Prostate gland (tissue), 2 donors: ENCODE results near the gene PLXNB1. TPM values are rescaled to one million over a fixed set of nuclear protein-coding genes. Genes with fewer than 3 reads are reported as not detected.
"Not testable (repeated sequence)": the region's sequence is repeated elsewhere in the genome, so short reads cannot be mapped to it uniquely, and the experiment has no call there.

Source experiments
- DNase-seq: peaks from one replicate; pipeline ENCODE4 v3.0.0-alpha.2; 2019; ENCODE audit warnings: low spot score
- H3K27ac ChIP-seq, 2 donors: fragments of 200-600 bp; sonication (generic); 2 replicates each; pipeline ENCODE4 v1.5.1; 2017 to 2019
- H3K27me3 ChIP-seq: fragments of 200-600 bp; sonication (generic); replicated peaks from 2 replicates; pipeline ENCODE4 v1.5.1; 2019; ENCODE audit not compliant: insufficient read depth
- H3K36me3 ChIP-seq, 2 donors: fragments of 200-600 bp; sonication (generic); 1 replicate in 1 of 2; 2 replicates in 1 of 2; pipeline versions ENCODE4 v1.5.1 to v1.8.1; 2017 to 2019
- H3K4me1 ChIP-seq: fragments of 200-600 bp; sonication (generic); replicated peaks from 2 replicates; pipeline ENCODE4 v1.5.1; 2019
- H3K4me3 ChIP-seq, 2 donors: fragments of 200-600 bp; sonication (generic); 2 replicates each; pipeline ENCODE4 v1.5.1; 2017 to 2019
- H3K9me3 ChIP-seq: fragments of 200-600 bp; sonication (generic); 2 replicates; pipeline ENCODE4 v1.5.1; 2017
- POLR2A ChIP-seq: fragments of 450-650 bp; IDR thresholded peaks from one replicate; pipeline ENCODE4 v1.6.1; 2016; ENCODE audit warnings: antibody characterized with exemption, mild to moderate bottlenecking
- POLR2AphosphoS5 ChIP-seq: sonication (generic); formaldehyde crosslinking; IDR thresholded peaks from one replicate; pipeline ENCODE4 v1.6.1; 2017; ENCODE audit warnings: antibody characterized with exemption
- WGBS: methylation state at CpG from one replicate; pipeline ENCODE4 v1.1.5; 2018; 5-methylcytosine and 5-hydroxymethylcytosine counted together
- intact Hi-C: fragments of 100-400 bp; cut with DNase I; formaldehyde crosslinking; loops from one replicate; pipeline ENCODE4 v1.14.2; 2022
- total RNA-seq, 2 donors: library from RNA; depleted of rRNA; stranded (reverse); fragments of >200 nt; gene quantifications; one replicate each; pipeline ENCODE4 v1.1.0, GENCODE V29; 2016
- TF ChIP-seq, protein P1 (sequence below), 4 experiments: fragments of 200-600 bp in 2 of 4; fragments of 450-650 bp in 2 of 4; sonication (generic) in 2 of 4; IDR thresholded peaks; 1 replicate in 3 of 4; 2 replicates in 1 of 4; pipeline ENCODE4 v1.5.1; 2016 to 2019; ENCODE audit warnings: antibody characterized with exemption in 4 of 4, mild to moderate bottlenecking in 2 of 4, moderate library complexity in 2 of 4

Gene PLXNB1
- total RNA-seq, 2 donors from 2014 or later = 115 to 182 TPM

DNA sequence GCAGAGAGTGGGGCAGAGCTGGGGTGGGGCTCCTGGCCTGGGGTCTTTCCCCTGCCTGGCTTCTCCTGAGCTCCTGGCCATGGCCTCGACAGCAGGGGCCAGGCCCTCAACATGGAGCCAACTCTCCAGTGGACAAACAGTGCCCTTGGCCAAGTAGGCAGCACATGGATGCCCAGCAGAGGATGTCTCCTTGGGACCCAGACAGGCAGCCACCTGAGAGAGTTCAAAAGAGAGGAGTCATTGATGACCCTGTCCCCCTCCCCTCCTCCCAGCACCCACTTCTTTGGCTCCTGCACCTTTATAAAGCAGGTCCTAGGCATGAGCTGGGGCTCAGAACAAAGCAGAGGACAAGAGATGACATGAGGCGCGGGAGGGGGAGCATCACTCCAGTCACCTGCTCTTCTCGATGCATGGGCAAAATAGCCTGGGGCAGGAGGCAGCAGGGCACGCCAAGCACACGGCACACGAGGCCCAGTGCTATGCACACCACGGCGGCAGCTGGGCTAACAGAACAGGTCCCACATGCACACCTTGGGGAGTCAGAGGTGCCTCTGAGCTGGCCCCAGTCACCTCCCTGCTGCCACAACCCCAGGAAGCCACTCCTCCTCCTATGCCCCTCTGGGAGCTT is 46.7 kb upstream of the PLXNB1 start:
- Histone ChIP-seq H3K4me1 (peaks cover 6% of the 10 kb centered on the region), H3K9me3 (no peaks in the 10 kb centered on the region), H3K36me3 (no peaks in the 10 kb centered on the region), H3K27me3 (no peaks in the 10 kb centered on the region), H3K4me3 (no peak overlapping the region), H3K27ac (no peak overlapping the region)
- TF ChIP-seq POLR2AphosphoS5 (no peak), POLR2A (no peak)
- TF ChIP-seq, protein P1, sequence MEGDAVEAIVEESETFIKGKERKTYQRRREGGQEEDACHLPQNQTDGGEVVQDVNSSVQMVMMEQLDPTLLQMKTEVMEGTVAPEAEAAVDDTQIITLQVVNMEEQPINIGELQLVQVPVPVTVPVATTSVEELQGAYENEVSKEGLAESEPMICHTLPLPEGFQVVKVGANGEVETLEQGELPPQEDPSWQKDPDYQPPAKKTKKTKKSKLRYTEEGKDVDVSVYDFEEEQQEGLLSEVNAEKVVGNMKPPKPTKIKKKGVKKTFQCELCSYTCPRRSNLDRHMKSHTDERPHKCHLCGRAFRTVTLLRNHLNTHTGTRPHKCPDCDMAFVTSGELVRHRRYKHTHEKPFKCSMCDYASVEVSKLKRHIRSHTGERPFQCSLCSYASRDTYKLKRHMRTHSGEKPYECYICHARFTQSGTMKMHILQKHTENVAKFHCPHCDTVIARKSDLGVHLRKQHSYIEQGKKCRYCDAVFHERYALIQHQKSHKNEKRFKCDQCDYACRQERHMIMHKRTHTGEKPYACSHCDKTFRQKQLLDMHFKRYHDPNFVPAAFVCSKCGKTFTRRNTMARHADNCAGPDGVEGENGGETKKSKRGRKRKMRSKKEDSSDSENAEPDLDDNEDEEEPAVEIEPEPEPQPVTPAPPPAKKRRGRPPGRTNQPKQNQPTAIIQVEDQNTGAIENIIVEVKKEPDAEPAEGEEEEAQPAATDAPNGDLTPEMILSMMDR (IDR thresholded peaks at IDR 0.05) = no peak
- no peak for DNase-seq
- 53% methylated on average over 7 of the region's 9 CpGs for WGBS
- intact Hi-C loops = no loop called here

DNA sequence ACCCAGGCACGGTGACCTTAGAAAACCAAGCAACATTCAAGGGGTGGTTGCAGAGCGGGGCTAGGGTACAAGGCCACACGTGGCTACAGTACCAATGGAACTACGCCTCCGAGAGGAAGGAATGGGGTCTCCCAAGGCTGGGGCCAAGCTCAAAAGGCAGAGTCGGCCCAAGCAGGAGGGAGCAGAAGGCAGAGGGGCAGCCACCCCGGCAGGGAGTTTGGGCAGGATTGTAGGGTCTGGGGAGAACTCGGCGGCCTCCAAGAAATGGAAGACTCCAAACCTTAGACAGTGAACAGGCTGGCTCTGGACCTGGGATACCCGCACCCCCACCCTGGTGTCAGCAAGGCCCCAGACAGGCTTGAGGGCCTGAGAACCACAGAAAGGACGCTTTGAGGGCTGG is 45.3 kb upstream of the PLXNB1 start:
- intact Hi-C loops = no loop called here
- H3K27ac ChIP-seq = no peak overlapping the region
- WGBS = 78% methylated on average over 11 of the region's 11 CpGs
- TF ChIP-seq, protein P1 (IDR thresholded peaks at IDR 0.05) = no peak
- no peak for DNase-seq
- peaks cover 8% of the 10 kb centered on the region for H3K4me1 ChIP-seq
- H3K36me3 ChIP-seq = no peaks in the 10 kb centered on the region
- no peaks in the 10 kb centered on the region for H3K9me3 ChIP-seq
- no peaks in the 10 kb centered on the region for H3K27me3 ChIP-seq
- no peak overlapping the region for H3K4me3 ChIP-seq

DNA sequence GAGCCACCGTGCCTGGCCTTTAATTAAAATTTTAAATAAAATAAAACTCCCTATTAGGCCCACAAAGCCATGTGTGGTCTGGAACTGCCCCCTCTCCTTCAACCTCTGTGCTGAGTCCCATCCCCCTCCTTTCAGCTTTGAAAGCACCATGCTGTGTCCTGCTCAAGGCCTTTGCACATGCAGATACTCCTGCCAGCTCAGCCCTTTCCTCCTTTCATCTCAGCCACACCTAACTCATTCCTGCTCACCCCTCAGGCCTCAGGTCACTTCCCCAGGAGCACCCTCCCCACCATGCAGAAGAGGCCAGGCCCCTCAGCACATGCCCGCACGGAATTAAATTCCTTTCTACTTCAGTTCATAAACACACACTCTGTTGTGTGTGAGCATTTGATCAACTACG is 44.7 kb upstream of the PLXNB1 start:
- 70% methylated on average over 4 of the region's 4 CpGs for WGBS
- H3K9me3 ChIP-seq = no peaks in the 10 kb centered on the region
- intact Hi-C loops = no loop called here
- no peaks in the 10 kb centered on the region for H3K27me3 ChIP-seq
- TF ChIP-seq, protein P1 (IDR thresholded peaks at IDR 0.05) = no peak
- TF ChIP-seq POLR2A = no peak
- TF ChIP-seq POLR2AphosphoS5 = no peak
- no peak overlapping the region for H3K4me3 ChIP-seq
- no peaks in the 10 kb centered on the region for H3K36me3 ChIP-seq
- peaks cover 10% of the 10 kb centered on the region for H3K4me1 ChIP-seq
- no peak for DNase-seq
- no peak overlapping the region for H3K27ac ChIP-seq

DNA sequence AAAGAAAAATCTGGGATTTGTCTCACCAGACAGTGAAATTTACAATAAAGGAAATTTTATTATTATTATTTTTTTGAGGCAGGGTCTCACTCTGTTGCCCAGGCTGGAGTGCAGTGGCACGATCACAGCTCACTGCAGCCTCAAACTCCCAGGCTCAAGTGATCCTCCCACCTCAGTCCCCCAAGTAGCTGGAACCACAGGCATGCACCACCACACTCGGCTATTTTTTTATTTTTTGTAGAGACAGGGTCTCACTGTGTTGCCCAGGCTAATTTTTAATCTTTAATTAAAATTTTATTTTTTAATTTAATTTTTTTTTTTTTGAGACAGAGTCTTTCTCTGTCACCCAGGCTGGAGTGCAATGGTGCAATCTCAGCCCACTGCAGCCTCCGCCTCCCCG is 44.1 kb upstream of the PLXNB1 start:
- H3K27me3 ChIP-seq, H3K4me3 ChIP-seq, H3K9me3 ChIP-seq, intact Hi-C loops, DNase-seq, H3K36me3 ChIP-seq: not testable (repeated sequence)
- peak overlapping the region in 1 of 2 donors; percentile 93 for H3K27ac ChIP-seq
- H3K4me1 ChIP-seq = peaks cover 16% of the 10 kb centered on the region
- 94% methylated on average over 4 of the region's 4 CpGs for WGBS

DNA sequence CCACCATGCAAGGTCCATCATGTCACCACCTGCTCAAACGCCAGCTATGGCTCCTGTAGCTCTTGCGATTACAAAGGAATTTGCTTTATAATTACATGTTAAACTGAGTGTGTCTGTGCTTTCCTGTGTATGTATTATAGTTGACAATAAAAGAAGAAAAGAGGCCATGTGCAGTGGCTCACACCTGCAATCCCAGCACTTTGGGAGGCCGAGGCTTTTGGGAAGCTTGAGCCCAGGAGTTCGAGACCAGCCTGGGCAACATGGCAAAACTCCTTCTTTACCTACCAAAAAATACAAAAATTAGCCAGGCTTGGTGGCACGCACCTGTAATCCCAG is 43.7 kb upstream of the PLXNB1 start:
- Histone ChIP-seq H3K27me3 (no peaks in the 10 kb centered on the region), H3K4me1 (peaks cover 20% of the 10 kb centered on the region), H3K27ac (peak overlapping the region; percentile 93 to 98), H3K36me3 (peaks cover 0 to 6% of the 10 kb centered on the region in 2 donors), H3K9me3 (no peaks in the 10 kb centered on the region), H3K4me3 (no peak overlapping the region)
- WGBS = 64% methylated on average over 5 of the region's 5 CpGs
- intact Hi-C loops = no loop called here
- TF ChIP-seq POLR2AphosphoS5 = no peak
- TF ChIP-seq, protein P1 (IDR thresholded peaks at IDR 0.05) = no peak
- TF ChIP-seq POLR2A = no peak
- no peak for DNase-seq
